Activated B cell treated with CpG ODN at 0.5 μM for 24 hours (primary cell): ENCODE data around the gene LZTS2. TPM values are rescaled to one million over a fixed set of nuclear protein-coding genes. Genes with fewer than 3 reads are reported as not detected.

Experiments used
- ATAC-seq: fragments of 200-7000 bp; cut with Tn5 transposase; one replicate; pipeline ENCODE4 v1.10.0; 2021; ENCODE audit warnings: low read depth, mild to moderate bottlenecking, moderate library complexity
- CTCF ChIA-PET: fragments of 350-600 bp; sonication (Branson Sonifier 250); formaldehyde crosslinking; loops from one replicate; lab custom pipeline; 2021; ENCODE audit warnings: antibody characterized with exemption; lab: Charles Lee
- POLR2A ChIA-PET: fragments of 350-600 bp; sonication (Branson Sonifier 250); formaldehyde crosslinking; loops from one replicate; lab custom pipeline; 2021; ENCODE audit warnings: antibody characterized with exemption; lab: Charles Lee
- DNase-seq: peaks from one replicate; pipeline ENCODE4 v3.0.0; 2022
- H3K27ac Mint-ChIP-seq: one replicate; pipeline ENCODE4 v1.8.0; 2020; ENCODE audit warnings: mixed read lengths
- H3K27me3 Mint-ChIP-seq: one replicate; pipeline ENCODE4 v1.8.0; 2021; ENCODE audit warnings: mixed read lengths
- H3K36me3 Mint-ChIP-seq: one replicate; pipeline ENCODE4 v1.8.0; 2021; ENCODE audit warnings: low read depth, mixed read lengths
- H3K4me1 Mint-ChIP-seq: one replicate; pipeline ENCODE4 v1.8.0; 2021; ENCODE audit warnings: mixed read lengths
- H3K4me3 Mint-ChIP-seq: one replicate; pipeline ENCODE4 v1.8.0; 2020; ENCODE audit warnings: mild to moderate bottlenecking, mixed read lengths
- H3K9me3 Mint-ChIP-seq: one replicate; pipeline ENCODE4 v1.8.0; 2020; ENCODE audit warnings: mixed read lengths
- intact Hi-C: fragments of 100-400 bp; cut with micrococcal nuclease; formaldehyde crosslinking; loops from one replicate; pipeline ENCODE4 v1.15.1; 2024
- total RNA-seq: library from RNA; stranded (reverse); gene quantifications from 2 replicates; pipeline ENCODE4 v1.2.3, GENCODE V29; 2022
- TF ChIP-seq, protein P1 (sequence below): fragments of 200-600 bp; IDR thresholded peaks from one replicate; pipeline ENCODE4 v1.8.0; 2022; ENCODE audit warnings: antibody characterized with exemption, mild to moderate bottlenecking

The LZTS2 gene
- total RNA-seq, 1 donor from 2014 or later, result 14.9 TPM

DNA sequence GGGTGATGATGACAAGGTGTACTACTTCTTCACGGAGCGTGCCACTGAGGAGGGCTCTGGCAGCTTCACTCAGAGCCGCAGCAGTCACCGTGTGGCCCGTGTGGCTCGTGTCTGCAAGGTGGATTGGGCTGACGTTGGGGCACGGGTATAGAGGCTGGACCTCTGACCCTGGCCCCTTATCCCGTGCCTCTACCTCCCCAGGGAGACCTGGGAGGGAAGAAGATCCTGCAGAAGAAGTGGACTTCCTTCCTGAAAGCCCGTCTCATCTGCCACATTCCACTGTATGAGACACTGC is 20.8 kb upstream of the LZTS2 start:
- TF ChIP-seq, protein P1, sequence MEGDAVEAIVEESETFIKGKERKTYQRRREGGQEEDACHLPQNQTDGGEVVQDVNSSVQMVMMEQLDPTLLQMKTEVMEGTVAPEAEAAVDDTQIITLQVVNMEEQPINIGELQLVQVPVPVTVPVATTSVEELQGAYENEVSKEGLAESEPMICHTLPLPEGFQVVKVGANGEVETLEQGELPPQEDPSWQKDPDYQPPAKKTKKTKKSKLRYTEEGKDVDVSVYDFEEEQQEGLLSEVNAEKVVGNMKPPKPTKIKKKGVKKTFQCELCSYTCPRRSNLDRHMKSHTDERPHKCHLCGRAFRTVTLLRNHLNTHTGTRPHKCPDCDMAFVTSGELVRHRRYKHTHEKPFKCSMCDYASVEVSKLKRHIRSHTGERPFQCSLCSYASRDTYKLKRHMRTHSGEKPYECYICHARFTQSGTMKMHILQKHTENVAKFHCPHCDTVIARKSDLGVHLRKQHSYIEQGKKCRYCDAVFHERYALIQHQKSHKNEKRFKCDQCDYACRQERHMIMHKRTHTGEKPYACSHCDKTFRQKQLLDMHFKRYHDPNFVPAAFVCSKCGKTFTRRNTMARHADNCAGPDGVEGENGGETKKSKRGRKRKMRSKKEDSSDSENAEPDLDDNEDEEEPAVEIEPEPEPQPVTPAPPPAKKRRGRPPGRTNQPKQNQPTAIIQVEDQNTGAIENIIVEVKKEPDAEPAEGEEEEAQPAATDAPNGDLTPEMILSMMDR, result no peak
- Mint-ChIP-seq H3K27ac (no peak overlapping the region), H3K4me1 (no peaks in the 10 kb centered on the region), H3K9me3 (no peaks in the 10 kb centered on the region), H3K27me3 (no peaks in the 10 kb centered on the region), H3K36me3 (peaks cover 41% of the 10 kb centered on the region), H3K4me3 (no peak overlapping the region)
- ATAC-seq (no peak), DNase-seq (no peak)
- intact Hi-C loops, result no loop called here
- ChIA-PET POLR2A (no interaction called here), CTCF (no interaction called here)

GRCh38 chr10:100979791-100980272 is 19.8 kb upstream of the LZTS2 start:
- ChIA-PET POLR2A (no interaction called here), CTCF (no interaction called here)
- TF ChIP-seq, protein P1, result no peak
- no peaks in the 10 kb centered on the region for H3K9me3 Mint-ChIP-seq
- H3K4me3 Mint-ChIP-seq, result no peak overlapping the region
- DNase-seq (no peak), ATAC-seq (no peak)
- intact Hi-C loops, result no loop called here
- peaks cover 47% of the 10 kb centered on the region for H3K36me3 Mint-ChIP-seq
- no peaks in the 10 kb centered on the region for H3K27me3 Mint-ChIP-seq
- no peaks in the 10 kb centered on the region for H3K4me1 Mint-ChIP-seq
- no peak overlapping the region for H3K27ac Mint-ChIP-seq

- no peaks in the 10 kb centered on the region for H3K27me3 Mint-ChIP-seq
- no peak for DNase-seq
- CTCF ChIA-PET, result no interaction called here
- POLR2A ChIA-PET, result no interaction called here
- TF ChIP-seq, protein P1, result no peak
- H3K9me3 Mint-ChIP-seq, result no peaks in the 10 kb centered on the region
- intact Hi-C loops, result no loop called here
- no peak overlapping the region for H3K4me3 Mint-ChIP-seq
- H3K27ac Mint-ChIP-seq, result no peak overlapping the region
- ATAC-seq, result no peak
- peaks cover 47% of the 10 kb centered on the region for H3K36me3 Mint-ChIP-seq
- H3K4me1 Mint-ChIP-seq, result peaks cover under 1% of the 10 kb centered on the region
Observed at GRCh38 chr10:100980311-100980710, 19.3 kb upstream of the LZTS2 start.

GRCh38 chr10:100980711-100981110 is 18.9 kb upstream of the LZTS2 start:
- ChIA-PET CTCF (no interaction called here), POLR2A (no interaction called here)
- no peaks in the 10 kb centered on the region for H3K9me3 Mint-ChIP-seq
- intact Hi-C loops, result no loop called here
- DNase-seq (no peak), ATAC-seq (no peak)
- peaks cover 4% of the 10 kb centered on the region for H3K4me1 Mint-ChIP-seq
- H3K27me3 Mint-ChIP-seq, result no peaks in the 10 kb centered on the region
- H3K4me3 Mint-ChIP-seq, result no peak overlapping the region
- H3K36me3 Mint-ChIP-seq, result peaks cover 51% of the 10 kb centered on the region
- H3K27ac Mint-ChIP-seq, result no peak overlapping the region
- TF ChIP-seq, protein P1, result no peak

DNA sequence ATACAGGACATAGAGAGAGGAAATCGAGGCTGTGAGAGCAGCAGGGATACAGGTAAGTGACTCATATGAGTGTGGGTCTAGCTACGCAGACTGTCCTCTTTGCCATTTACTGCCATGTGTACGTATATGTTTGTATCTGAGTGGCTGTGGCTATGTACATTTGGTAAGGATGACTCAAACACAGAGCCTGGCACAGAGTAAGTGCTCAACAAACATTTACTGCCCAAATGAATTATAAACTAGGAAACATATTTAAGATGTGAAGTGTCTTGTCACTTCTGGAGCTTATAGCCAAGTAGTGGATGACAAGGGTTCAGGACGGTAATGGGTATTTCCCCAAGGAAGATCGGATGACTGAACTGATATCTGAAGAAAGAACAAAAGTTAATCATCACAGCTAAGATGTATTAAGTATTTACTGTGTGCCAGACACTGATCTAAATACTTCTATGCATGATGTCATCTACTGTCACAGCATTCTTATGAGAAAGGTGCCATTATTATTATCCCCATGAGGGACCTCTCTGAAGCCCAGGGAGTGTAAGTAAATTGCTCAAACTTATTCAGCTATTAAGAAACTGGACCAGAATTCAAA is 18.3 kb upstream of the LZTS2 start:
- ChIA-PET POLR2A (no interaction called here), CTCF (no interaction called here)
- H3K4me3 Mint-ChIP-seq, result no peak overlapping the region
- H3K27ac Mint-ChIP-seq, result no peak overlapping the region
- TF ChIP-seq, protein P1, result no peak
- ATAC-seq, result no peak
- intact Hi-C loops, result no loop called here
- H3K36me3 Mint-ChIP-seq, result peaks cover 54% of the 10 kb centered on the region
- no peaks in the 10 kb centered on the region for H3K9me3 Mint-ChIP-seq
- no peak for DNase-seq
- H3K4me1 Mint-ChIP-seq, result peaks cover 10% of the 10 kb centered on the region
- no peaks in the 10 kb centered on the region for H3K27me3 Mint-ChIP-seq
